Natural killer cell (primary cell): ENCODE results near the gene ATL2. TPM values are rescaled to one million over a fixed set of nuclear protein-coding genes. Genes with fewer than 3 reads are reported as not detected.
A peak's percentile ranks its signal among the peaks of the same experiment; 100 is the strongest.
"Not testable (repeated sequence)": the region's sequence is repeated elsewhere in the genome, so short reads cannot be mapped to it uniquely, and the experiment has no call there.

Experiments
- ATAC-seq, 3 donors: fragments of 150-1000 bp in 2 of 3; fragments of 200-7000 bp in 1 of 3; cut with Tn5 transposase; 1 replicate in 1 of 3; 2 replicates in 2 of 3; pipeline ENCODE4 v1.10.0; 2021; ENCODE audit warnings: mild to moderate bottlenecking in 2 of 3, moderate library complexity in 2 of 3
- DNase-seq, 2 donors: peaks; one replicate each; pipeline versions ENCODE4 v3.0.0 to v3.0.0-alpha.2; 2013 to 2021; ENCODE audit warnings: mixed read lengths in 1 of 2
- H3K27ac ChIP-seq: one replicate; pipeline ENCODE4 v1.5.1; 2013; ENCODE audit warnings: mild to moderate bottlenecking, low read length
- H3K27me3 ChIP-seq: one replicate; pipeline ENCODE4 v1.6.1; 2013; ENCODE audit warnings: low read length; ENCODE audit not compliant: control insufficient read depth, insufficient read depth
- H3K36me3 ChIP-seq: one replicate; pipeline ENCODE4 v1.6.1; 2013; ENCODE audit warnings: low read length; ENCODE audit not compliant: control insufficient read depth, insufficient read depth
- H3K4me1 ChIP-seq: one replicate; pipeline ENCODE4 v1.6.1; 2013; ENCODE audit warnings: low read length; ENCODE audit not compliant: control insufficient read depth, insufficient read depth
- H3K4me3 ChIP-seq: one replicate; pipeline ENCODE4 v1.5.1; 2013; ENCODE audit warnings: low read length
- H3K9me3 ChIP-seq: one replicate; pipeline ENCODE4 v1.6.1; 2013; ENCODE audit warnings: low read length; ENCODE audit not compliant: control insufficient read depth, insufficient read depth
- H3K27ac Mint-ChIP-seq, 2 donors: one replicate each; pipeline ENCODE4 v1.8.0; 2022; ENCODE audit warnings: mild to moderate bottlenecking in 2 of 2, mixed read lengths in 2 of 2, moderate library complexity in 1 of 2
- H3K27me3 Mint-ChIP-seq, 2 donors: one replicate each; pipeline ENCODE4 v1.8.0; 2022; ENCODE audit warnings: low read depth in 2 of 2, mixed read lengths in 2 of 2
- H3K36me3 Mint-ChIP-seq: one replicate; pipeline ENCODE4 v1.8.0; 2022; ENCODE audit warnings: mixed read lengths
- H3K4me1 Mint-ChIP-seq, 2 donors: one replicate each; pipeline ENCODE4 v1.8.0; 2022; ENCODE audit warnings: mixed read lengths in 2 of 2
- H3K4me3 Mint-ChIP-seq: one replicate; pipeline ENCODE4 v1.8.0; 2022; ENCODE audit warnings: mild to moderate bottlenecking, moderate library complexity, mixed read lengths
- H3K9me3 Mint-ChIP-seq, 2 donors: one replicate each; pipeline ENCODE4 v1.8.0; 2022; ENCODE audit warnings: mixed read lengths in 2 of 2
- WGBS: methylation state at CpG from one replicate; pipeline ENCODE4 v1.1.7; 2013; ENCODE audit warnings: missing lambda C conversion rate; ENCODE audit not compliant: insufficient coverage; 5-methylcytosine and 5-hydroxymethylcytosine counted together
- intact Hi-C: fragments of 100-400 bp; cut with micrococcal nuclease; formaldehyde crosslinking; loops from one replicate; pipeline ENCODE4 v1.14.2; 2022
- total RNA-seq, 4 donors: library from RNA; stranded (reverse); fragments of 120-200 nt in 1 of 4; gene quantifications; one replicate each; pipeline versions ENCODE4 v1.2.3 to v1.2.4, GENCODE V29; 2013 to 2022
- TF ChIP-seq, protein P1 (sequence below): fragments of 200-600 bp; IDR thresholded peaks from one replicate; pipeline ENCODE4 v1.8.0; 2022; ENCODE audit warnings: antibody characterized with exemption

The ATL2 gene
- total RNA-seq, 3 donors from 2014 or later (not counting 1 experiment from before 2014, with no cell fraction given) = 48.3 to 51.8 (median 51.5) TPM

DNA sequence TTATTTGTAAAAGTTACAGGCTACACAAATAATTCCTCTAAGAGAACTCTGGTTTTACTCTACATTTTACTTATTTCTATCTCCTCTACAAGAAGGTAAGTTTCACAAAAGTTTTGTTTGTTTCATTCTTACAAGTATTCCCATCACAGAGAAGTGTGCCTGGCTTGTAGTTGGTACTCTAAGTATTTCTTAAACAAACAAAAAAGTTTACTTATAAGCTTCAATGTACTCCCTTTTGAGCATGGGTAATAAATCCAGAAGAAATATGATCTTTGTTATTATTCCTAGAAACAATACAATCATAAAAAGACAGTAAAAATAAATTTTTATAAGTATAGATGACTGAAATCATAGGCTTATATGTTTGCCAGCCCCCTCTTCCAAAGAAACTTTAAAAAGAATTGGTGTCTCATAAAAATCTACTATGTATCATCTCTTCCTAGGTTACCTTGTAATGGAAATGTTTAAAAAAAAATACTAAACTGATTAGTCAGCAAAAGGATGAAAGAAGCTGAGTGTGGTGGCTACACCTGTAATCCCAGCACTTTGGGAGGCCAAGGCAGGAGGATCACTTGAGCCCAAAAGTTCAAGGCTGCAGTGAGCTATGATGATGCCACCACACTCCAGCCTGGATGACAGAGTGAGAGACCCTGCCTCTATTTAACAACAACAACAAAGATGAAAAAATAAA lies 54.7 kb downstream of the ATL2 start:
- TF ChIP-seq, protein P1, sequence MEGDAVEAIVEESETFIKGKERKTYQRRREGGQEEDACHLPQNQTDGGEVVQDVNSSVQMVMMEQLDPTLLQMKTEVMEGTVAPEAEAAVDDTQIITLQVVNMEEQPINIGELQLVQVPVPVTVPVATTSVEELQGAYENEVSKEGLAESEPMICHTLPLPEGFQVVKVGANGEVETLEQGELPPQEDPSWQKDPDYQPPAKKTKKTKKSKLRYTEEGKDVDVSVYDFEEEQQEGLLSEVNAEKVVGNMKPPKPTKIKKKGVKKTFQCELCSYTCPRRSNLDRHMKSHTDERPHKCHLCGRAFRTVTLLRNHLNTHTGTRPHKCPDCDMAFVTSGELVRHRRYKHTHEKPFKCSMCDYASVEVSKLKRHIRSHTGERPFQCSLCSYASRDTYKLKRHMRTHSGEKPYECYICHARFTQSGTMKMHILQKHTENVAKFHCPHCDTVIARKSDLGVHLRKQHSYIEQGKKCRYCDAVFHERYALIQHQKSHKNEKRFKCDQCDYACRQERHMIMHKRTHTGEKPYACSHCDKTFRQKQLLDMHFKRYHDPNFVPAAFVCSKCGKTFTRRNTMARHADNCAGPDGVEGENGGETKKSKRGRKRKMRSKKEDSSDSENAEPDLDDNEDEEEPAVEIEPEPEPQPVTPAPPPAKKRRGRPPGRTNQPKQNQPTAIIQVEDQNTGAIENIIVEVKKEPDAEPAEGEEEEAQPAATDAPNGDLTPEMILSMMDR = no peak
- intact Hi-C loops = no loop called here
- no peaks in the 10 kb centered on the region for H3K27me3 Mint-ChIP-seq

GRCh38 chr2:38319240-38319639 lies 57.8 kb downstream of the ATL2 start:
- 95% methylated on average over 5 of the region's 5 CpGs for WGBS

More for the DNA sequence above, 54.7 kb downstream of the ATL2 start:
- ATAC-seq (no peak), DNase-seq (no peak)
- Histone ChIP-seq H3K36me3 (peaks cover 5% of the 10 kb centered on the region), H3K27me3 (no peaks in the 10 kb centered on the region), H3K27ac (no peak overlapping the region), H3K4me3 (no peak overlapping the region), H3K4me1 (no peaks in the 10 kb centered on the region), H3K9me3 (no peaks in the 10 kb centered on the region)
- Mint-ChIP-seq H3K9me3 (no peaks in the 10 kb centered on the region), H3K27ac (peak overlapping the region in 1 of 2 donors; percentile 31), H3K36me3 (no peaks in the 10 kb centered on the region), H3K4me1 (peaks cover 24 to 31% of the 10 kb centered on the region in 2 donors), H3K4me3 (no peak overlapping the region)

DNA sequence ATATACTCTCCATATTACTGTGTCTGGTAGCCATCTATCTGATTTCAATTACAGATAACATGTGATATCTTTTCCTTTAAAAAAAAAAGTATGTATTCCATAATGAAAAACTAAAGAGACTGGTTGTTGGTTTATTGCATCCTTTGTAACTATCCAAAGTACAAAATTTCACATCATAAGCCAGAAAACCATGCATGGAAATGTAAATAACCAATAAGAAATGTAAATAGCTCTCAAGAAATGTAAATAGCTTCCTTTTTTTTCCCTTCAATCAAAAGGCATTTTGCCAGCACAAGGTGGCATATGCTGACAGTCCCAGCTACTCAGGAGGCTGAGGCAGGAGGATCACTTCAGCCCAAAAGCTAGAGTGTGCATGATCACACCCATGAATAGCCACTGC lies 59.3 kb downstream of the ATL2 start:
- DNase-seq = no peak
- no peak overlapping the region for H3K27ac Mint-ChIP-seq
- H3K27ac ChIP-seq = no peak overlapping the region
- no peak overlapping the region for H3K4me3 Mint-ChIP-seq
- no peaks in the 10 kb centered on the region for H3K4me1 Mint-ChIP-seq
- H3K4me1 ChIP-seq = no peaks in the 10 kb centered on the region
- intact Hi-C loops = loop anchor here (5.0 kb wide), 2 partner anchors 60 to 410 kb away; partner anchors contain the start of gene ATL2
- H3K4me3 ChIP-seq = no peak overlapping the region
- H3K27me3 Mint-ChIP-seq = no peaks in the 10 kb centered on the region
- H3K9me3 Mint-ChIP-seq = no peaks in the 10 kb centered on the region
- TF ChIP-seq, protein P1 = no peak
- peaks cover 11% of the 10 kb centered on the region for H3K36me3 Mint-ChIP-seq
- ATAC-seq = no peak
- no peaks in the 10 kb centered on the region for H3K27me3 ChIP-seq
- H3K9me3 ChIP-seq = no peaks in the 10 kb centered on the region
- H3K36me3 ChIP-seq = peaks cover 28% of the 10 kb centered on the region

More at GRCh38 chr2:38319240-38319639, 57.8 kb downstream of the ATL2 start:
- H3K36me3 ChIP-seq = peaks cover 16% of the 10 kb centered on the region
- not testable (repeated sequence) for H3K9me3 ChIP-seq, H3K36me3 Mint-ChIP-seq, DNase-seq, H3K27ac Mint-ChIP-seq, H3K27me3 ChIP-seq, H3K4me3 Mint-ChIP-seq, H3K27me3 Mint-ChIP-seq, H3K4me3 ChIP-seq, H3K4me1 Mint-ChIP-seq, H3K4me1 ChIP-seq, ATAC-seq, H3K9me3 Mint-ChIP-seq, H3K27ac ChIP-seq
- intact Hi-C loops = loop anchor here (5.0 kb wide), 2 partner anchors 58 to 408 kb away; partner anchors contain the start of gene ATL2

DNA sequence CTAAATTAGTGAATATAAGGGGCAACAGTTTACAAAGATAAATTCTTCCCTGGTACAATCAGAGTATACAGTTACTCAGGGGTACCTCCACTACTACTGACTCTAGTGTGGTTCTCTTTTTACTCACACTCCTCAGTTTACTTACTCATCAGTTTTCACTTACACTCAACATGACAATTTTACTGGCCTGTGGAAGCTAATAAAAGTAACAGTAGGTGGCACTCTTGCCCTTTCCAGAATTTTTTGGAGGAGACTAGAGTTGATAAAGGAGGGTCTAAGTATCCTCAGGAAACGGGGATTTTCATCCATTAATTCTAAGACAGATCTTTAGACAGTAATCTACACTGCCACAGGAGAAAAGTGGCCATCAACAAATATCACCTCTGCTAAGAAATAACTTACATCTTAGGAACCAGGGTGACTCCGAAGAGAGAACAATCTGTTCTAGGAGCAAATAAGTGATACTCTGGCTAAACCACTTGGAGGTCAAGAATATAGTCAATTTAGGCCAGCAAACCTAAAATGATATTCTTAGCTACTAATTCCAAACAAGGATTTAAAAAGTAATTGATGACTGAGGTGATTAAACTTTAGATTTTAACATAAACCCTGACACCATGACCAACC lies 61.3 kb downstream of the ATL2 start:
- 88% methylated on average over 2 of the region's 2 CpGs for WGBS
- ATAC-seq = peak in 2 of 3 donors; percentile 53 to 57
- intact Hi-C loops = loop anchor here (1.0 to 5.0 kb wide), 3 partner anchors 61 to 411 kb away; partner anchors contain the start of gene ATL2
- no peaks in the 10 kb centered on the region for H3K27me3 Mint-ChIP-seq
- H3K27ac Mint-ChIP-seq = no peak overlapping the region
- no peaks in the 10 kb centered on the region for H3K4me1 ChIP-seq
- H3K9me3 Mint-ChIP-seq = no peaks in the 10 kb centered on the region
- TF ChIP-seq, protein P1 = peak; percentile 69
- peaks cover 41% of the 10 kb centered on the region for H3K36me3 ChIP-seq
- no peak overlapping the region for H3K4me3 Mint-ChIP-seq
- H3K4me3 ChIP-seq = no peak overlapping the region
- no peaks in the 10 kb centered on the region for H3K4me1 Mint-ChIP-seq
- H3K36me3 Mint-ChIP-seq = peaks cover 12% of the 10 kb centered on the region
- peak in 1 of 2 donors; percentile 66 for DNase-seq
- no peak overlapping the region for H3K27ac ChIP-seq
- H3K9me3 ChIP-seq = no peaks in the 10 kb centered on the region
- no peaks in the 10 kb centered on the region for H3K27me3 ChIP-seq
